WTC11 (cell line): ENCODE data around the gene MRPS15.

ENCODE experiments used
- ATF3 ChIP-seq: sonication (generic); formaldehyde crosslinking; conservative IDR thresholded peaks from 2 replicates; pipeline ENCODE4 v1.8.1; 2022; ENCODE audit warnings: mild to moderate bottlenecking, missing genetic modification reagents
- CTCF ChIP-seq: fragments of 200-600 bp; IDR thresholded peaks from 2 replicates; pipeline ENCODE4 v1.8.0; 2022; ENCODE audit warnings: antibody characterized with exemption
- E2F4 ChIP-seq: sonication (generic); formaldehyde crosslinking; IDR thresholded peaks from 2 replicates; pipeline ENCODE4 v1.8.1; 2022; ENCODE audit warnings: low read depth, mild to moderate bottlenecking, moderate library complexity, missing genetic modification reagents, borderline replicate concordance
- HMGA2 ChIP-seq: fragments of 250-450 bp; sonication (Bioruptor Pico); IDR thresholded peaks from 2 replicates; pipeline ENCODE4 v1.4.0; 2021; ENCODE audit warnings: mild to moderate bottlenecking, moderate library complexity
- RELA ChIP-seq: sonication (generic); formaldehyde crosslinking; IDR thresholded peaks from 2 replicates; pipeline ENCODE4 v1.8.1; 2022; ENCODE audit warnings: missing genetic modification reagents, mild to moderate bottlenecking, borderline replicate concordance
- TEAD4 ChIP-seq: sonication (generic); formaldehyde crosslinking; IDR thresholded peaks from 2 replicates; pipeline ENCODE4 v1.8.0; 2022; ENCODE audit warnings: mild to moderate bottlenecking, missing genetic modification reagents
- TF ChIP-seq, protein P1 (sequence below): fragments of 250-450 bp; sonication (Bioruptor Pico); IDR thresholded peaks from 2 replicates; pipeline ENCODE4 v1.9.0; 2021; ENCODE audit warnings: moderate library complexity, mild to moderate bottlenecking, inconsistent platforms, borderline replicate concordance
- TF ChIP-seq, protein P2 (sequence below): sonication (generic); formaldehyde crosslinking; IDR thresholded peaks from 2 replicates; pipeline ENCODE4 v1.8.0; 2022; ENCODE audit warnings: mild to moderate bottlenecking, missing genetic modification reagents

GRCh38 chr1:36453051-36453450 is 11.1 kb downstream of the MRPS15 start:
- TF ChIP-seq HMGA2 (CRISPR knock-in tag) (no peak), CTCF (no peak), ATF3 (CRISPR knock-in tag) (no peak), TEAD4 (CRISPR knock-in tag) (no peak), E2F4 (no peak), RELA (CRISPR knock-in tag) (no peak)
- TF ChIP-seq, protein P1, sequence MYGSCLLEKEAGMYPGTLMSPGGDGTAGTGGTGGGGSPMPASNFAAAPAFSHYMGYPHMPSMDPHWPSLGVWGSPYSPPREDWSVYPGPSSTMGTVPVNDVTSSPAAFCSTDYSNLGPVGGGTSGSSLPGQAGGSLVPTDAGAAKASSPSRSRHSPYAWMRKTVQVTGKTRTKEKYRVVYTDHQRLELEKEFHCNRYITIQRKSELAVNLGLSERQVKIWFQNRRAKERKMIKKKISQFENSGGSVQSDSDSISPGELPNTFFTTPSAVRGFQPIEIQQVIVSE (CRISPR knock-in tag): no peak
- TF ChIP-seq, protein P2, sequence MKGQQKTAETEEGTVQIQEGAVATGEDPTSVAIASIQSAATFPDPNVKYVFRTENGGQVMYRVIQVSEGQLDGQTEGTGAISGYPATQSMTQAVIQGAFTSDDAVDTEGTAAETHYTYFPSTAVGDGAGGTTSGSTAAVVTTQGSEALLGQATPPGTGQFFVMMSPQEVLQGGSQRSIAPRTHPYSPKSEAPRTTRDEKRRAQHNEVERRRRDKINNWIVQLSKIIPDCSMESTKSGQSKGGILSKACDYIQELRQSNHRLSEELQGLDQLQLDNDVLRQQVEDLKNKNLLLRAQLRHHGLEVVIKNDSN (CRISPR knock-in tag): no peak
